NCI-H2227 treated with DMSO at 0.1 percent for 48 hours (cell line): Measurements from ENCODE around the gene CNDP1.
"Not testable (repeated sequence)": the region's sequence is repeated elsewhere in the genome, so short reads cannot be mapped to it uniquely, and the experiment has no call there.

ENCODE experiments used
- DNase-seq: peaks from one replicate; lab custom pipeline; 2025; lab: John Stamatoyannopoulos, UW

The CNDP1 gene

DNA sequence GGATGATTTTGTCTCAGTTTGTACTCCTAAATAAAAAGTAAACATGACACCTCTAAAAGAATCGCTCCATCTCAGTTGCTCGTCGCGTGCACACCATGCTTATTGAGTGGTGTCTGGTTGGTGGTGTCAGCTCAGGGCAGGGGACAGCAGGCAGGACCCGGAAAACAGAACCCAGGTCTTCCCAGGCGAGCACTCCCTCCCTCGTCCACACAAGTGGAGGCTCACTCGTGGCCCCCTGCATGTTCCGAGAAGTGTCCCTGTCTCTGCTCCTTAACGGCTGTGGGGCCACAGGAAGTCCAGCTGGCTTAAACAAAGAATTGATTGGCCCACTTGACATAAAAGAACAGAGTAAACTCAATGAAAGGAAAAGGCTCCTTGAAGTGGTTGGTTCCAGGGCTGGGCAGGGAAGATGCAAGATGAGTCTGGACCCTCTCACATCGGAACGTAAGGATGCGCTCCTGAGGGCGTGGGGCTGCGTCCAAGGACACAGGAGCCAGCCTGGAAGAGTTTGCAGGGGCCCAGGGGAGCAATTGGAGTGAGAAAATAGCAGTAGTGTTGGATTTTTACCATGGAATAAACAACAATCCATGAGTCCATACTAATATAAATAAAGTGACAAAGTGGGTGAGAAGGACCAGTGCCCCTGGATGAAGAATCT, 13.1 kb upstream of the CNDP1 start:
- DNase-seq, result no peak

DNA sequence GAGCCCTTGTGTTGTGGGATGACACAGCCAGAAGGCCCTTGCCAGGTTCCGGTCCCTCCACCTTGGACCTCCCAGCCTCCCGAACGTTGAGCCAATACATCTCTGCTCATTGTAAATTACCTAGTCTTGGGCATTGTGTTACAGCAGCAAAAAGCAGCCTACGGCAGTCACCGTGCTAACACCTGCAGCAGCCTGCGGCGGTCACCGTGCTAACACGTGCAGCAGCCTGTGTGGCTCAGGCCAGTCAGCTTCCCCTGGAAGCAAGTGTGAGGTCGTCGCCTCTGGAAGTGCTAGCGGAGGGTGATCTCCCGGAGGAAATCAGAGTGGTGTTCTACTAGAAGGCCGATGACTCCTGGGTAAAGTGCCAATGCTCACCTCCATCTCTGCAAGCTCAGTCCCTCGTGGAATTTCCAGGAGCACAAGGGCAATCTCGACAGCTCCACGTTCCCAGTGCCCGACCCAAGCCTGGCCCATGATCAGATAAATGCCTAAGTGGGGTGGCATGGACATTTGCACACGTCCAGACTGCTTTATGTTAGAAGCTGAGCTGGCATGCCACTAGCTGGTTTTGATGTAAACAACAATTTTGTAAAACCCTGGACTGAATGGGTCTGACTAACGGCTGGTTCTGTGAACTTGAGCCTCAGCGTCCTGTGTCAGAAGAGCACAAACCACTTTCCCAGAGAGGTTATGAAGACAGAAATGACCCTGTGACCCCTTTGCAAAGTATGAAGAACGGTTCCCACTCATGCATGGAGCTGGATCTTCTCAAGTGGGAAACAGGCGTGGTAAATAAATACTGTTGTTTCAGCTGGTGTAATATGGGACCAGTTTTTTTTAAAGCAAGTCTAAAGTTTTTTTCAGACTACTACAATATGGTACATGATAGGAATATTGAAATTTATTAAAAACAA, 11.4 kb upstream of the CNDP1 start:
- no peak for DNase-seq

DNA sequence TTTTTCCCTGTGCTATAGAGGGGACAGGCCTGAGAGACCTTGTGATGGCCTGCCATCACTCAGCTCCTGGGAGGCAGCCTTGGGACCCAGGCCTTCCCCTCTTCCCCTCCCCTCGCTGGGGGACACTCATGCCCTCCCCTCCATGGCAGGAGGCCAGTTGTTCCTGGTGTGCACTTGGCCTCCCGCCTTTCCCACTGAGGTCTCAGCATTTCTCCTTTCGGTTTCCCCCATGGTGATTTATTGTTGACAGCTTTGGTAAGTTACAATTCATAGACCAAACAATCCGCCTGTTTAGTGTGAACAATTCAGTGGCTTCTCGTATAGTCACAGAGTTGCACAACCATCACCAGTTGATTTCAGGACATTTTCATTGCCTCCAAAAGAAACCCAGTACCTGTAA, 10.2 kb upstream of the CNDP1 start:
- peak; percentile 15 for DNase-seq

GRCh38 chr18:74524915-74525314, 9.4 kb upstream of the CNDP1 start:
- DNase-seq, result not testable (repeated sequence)

DNA sequence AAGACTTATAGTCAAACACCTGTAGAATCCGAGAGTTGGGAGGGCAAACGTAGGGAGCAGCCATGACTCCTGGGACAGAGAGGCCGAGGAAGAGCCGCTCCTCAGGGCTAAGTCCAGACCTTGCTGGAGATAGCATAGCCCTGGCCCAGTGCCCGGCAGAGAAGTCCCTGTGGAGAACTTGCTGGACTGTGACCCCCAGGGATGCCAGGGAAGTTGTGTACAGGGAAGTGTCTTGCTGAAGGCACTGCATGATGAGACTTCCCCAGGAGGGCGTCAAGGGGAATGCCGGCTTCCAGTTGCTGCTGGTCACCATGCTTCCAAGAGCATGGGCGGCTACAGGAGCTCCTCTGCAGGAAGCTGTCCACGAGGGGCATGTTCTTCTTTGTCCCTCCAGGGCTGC, 8.6 kb upstream of the CNDP1 start:
- no peak for DNase-seq

- no peak for DNase-seq
Measured at GRCh38 chr18:74526488-74526887, 7.8 kb upstream of the CNDP1 start.

GRCh38 chr18:74528478-74528877, 5.8 kb upstream of the CNDP1 start:
- no peak for DNase-seq

DNA sequence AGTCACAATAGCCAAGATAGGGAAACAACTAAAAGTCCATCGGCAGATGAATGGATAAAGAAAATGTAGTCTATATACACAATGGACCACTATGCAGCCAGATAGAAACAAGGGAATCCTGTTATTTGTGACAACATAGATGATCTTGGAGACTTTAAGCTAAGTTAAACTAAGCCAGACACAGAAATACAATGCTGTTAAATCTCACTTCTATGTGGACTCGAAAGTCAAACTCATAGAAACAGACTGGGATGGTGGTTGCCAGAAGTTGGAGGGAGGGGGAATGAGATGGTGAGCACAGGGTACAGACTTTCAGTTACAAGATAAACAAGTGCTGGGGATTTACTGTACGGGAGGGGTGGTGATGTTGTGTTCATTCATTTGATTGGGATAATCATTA, 5.4 kb upstream of the CNDP1 start:
- no peak for DNase-seq

DNA sequence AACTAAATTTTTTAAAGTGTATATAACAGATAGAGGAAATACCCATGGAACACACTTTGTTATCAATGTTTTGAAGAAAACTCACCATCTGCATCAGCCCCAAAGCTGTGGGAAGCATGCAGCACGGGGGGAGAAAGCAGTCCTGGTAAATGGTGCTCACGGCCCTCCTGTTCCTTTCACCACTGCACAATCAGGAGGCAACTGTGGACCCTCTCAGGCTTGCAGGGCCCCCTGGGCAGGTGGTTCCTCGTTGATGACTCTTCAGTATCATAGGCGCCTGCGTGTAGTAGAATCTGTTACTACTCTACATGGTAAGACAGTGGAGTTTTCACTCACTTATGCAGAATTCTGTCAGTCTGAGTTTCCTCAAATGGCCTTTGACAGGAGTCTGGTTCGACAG, 4.9 kb upstream of the CNDP1 start:
- no peak for DNase-seq

DNA sequence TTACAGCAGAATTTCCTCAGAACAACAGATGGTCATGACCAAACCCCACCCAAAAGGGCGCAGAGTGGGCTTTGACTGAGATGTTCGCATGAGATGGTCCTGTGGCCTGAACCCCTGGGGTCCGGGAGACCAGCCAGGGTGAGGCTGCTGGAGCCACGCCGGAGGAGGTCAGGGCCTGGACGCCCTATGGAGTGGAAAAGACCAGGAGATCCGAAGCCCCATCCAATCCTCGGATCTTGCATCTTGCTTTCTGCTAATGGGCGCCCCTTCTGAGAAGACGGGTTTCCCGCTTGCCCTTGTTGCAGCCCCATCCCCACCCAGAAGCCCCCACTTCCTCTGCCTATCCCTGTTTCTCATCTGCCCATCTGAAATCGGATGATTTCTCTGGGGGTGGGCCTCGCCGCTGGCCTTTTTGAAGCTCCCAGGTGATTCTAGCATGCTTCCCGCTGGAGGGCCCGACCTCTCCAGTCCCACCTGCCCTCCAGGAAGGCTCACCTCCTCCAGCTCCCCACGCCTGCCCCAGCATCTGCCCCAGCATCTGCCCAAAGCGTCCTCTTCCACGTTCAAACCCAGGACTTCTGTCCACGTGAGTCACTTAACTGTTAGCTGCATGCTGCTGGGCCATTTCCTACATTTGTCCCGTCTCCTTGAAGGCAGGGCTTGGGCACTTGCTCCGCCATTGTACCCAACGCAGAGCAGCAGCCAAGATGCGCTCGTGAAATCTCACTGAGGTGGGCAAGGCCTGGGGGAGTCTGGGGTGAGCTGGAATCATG, 4.3 kb upstream of the CNDP1 start:
- no peak for DNase-seq

- no peak for DNase-seq
Measured at GRCh38 chr18:74530584-74530862, 3.8 kb upstream of the CNDP1 start.

DNA sequence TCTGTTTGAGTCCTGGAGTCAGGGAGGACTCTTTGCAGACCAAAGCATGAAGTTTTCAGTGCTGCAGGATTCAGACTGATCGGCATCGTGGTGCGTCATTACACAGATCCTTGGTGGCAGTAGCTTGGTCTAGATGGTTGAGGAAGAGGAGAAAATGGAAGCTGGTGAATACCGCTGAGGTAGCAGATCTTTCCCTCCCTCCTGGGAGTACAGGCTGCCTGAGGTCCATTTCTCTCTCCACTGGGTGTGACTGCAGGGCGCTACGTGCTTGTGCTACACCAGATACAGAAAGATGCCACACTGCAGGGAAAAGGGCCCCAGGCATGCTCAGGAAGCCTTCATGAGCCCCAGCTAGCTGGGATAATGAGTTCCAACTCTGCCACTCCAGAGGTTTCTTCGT, 3.3 kb upstream of the CNDP1 start:
- DNase-seq, result no peak

GRCh38 chr18:74532511-74533025, 1.7 kb upstream of the CNDP1 start:
- DNase-seq, result no peak

DNA sequence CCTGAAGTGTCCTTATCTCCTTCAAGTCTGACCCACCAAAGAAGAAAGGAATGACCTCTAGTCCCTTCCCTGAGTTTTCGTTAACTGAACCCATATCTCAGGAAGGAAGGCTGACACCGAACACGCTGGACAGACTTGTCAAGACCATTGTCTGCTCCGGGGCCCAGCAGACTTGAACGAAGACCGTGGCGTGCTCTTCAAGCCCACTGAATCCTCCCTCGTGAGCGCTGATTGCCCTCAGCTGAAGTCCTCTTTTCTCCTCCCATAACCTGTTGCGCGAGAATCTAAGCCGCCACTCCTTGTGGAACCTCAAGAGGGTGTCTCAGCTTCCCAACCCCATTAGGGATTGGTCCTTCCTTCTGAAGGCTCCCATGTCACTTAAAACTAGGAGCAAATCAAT, 634 bp upstream of the CNDP1 start:
- no peak for DNase-seq

- no peak for DNase-seq
Measured at GRCh38 chr18:74534981-74535649, 815 bp downstream of the CNDP1 start.

DNA sequence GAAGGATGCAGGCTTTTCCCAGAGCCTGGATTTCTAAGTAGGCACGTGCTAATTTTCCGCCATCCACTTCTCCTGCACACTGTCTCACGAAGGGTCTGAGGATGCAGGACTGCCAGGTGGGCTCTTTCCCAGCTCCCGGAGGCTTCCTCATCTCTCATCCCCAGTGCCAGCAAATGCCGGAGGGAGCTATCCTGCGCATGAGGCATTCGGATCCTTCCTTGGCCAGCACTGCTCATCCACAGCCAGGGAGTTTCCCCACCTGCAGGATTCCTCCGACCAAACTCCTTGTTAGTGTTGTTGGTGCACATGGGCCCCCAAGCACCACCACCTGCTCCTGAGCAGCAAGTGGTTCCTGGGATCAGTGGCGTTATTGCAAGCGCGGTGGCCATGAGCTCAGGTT, 5.0 kb downstream of the CNDP1 start:
- no peak for DNase-seq

DNA sequence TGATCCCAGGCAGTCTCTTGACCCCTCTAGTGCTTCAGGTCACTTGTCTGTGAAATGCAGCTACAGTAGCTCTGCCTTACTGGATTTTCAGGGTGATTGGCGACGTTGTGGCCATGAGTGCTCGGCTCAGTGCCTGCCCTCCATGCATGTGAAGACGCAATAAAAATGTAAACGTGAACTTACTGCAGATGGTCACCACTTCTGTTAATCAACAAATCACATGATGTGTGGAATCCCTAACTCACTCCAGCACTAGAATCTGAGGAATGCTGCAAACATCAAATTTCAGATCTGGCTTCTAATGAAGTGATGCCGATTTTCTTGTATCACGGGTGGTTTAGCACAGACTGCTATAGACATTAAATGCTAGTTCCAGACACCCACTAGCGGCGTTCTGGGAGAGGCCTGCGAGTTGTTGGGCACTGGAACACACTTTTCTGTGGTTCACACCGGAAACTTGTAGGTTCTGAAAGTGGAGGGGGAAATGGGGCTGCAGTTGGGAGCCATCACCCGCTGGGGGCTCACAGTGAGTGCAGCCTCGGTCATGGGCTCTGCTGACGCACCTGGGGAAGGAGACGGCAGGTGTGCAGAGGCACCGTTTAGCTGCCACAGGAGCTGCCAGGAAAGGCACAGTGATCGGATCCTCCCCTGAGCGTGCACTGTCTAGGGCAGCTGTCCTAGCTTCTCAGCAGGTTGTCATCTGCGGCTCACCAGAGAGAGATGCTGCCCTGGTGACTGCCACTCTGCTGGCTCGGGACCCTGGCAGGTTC, 6.5 kb downstream of the CNDP1 start:
- DNase-seq, result no peak

DNA sequence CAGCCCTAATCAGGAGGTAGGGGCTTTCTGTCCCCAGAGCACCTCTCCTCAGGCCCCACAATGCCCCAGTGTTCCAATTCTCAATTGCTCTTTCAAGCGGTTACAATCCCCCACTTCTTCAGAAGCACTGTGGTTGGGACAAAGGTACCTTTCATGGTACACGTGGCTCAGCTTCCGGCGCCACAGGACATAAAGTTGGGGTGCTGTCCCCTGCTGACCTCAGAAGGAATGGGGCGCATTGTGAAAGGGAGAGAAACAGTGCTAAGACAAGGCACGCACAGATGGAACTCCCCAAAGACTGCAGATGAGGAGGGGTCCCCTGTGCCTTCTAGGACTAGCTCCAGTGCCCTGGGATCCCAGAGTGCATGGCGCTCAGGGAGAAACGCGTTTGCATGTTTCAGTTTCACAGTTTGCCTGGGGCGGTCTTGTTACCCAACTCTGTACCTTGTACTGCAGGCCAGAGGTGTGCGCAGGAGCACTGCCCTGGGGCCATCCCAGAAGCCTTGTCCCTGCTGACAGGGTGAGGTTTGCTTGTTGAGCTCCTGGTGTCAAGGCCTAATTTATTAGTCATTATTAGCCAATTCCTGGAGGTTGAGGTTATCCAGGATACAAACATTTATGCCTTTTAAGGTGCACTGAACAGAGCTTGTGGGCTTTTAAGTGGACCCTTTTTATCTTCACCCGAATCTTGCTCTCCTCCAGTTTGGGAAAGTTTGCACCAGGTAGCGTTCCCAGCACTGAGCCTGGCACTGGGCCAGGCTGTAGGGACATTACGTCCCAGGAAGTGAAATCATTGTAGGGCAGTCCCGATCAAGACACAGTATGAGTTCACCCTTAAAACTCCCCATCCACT, 7.6 kb downstream of the CNDP1 start:
- DNase-seq, result no peak

- peak; percentile 53 for DNase-seq
Measured at GRCh38 chr18:74544898-74545297, 10.6 kb downstream of the CNDP1 start.

DNA sequence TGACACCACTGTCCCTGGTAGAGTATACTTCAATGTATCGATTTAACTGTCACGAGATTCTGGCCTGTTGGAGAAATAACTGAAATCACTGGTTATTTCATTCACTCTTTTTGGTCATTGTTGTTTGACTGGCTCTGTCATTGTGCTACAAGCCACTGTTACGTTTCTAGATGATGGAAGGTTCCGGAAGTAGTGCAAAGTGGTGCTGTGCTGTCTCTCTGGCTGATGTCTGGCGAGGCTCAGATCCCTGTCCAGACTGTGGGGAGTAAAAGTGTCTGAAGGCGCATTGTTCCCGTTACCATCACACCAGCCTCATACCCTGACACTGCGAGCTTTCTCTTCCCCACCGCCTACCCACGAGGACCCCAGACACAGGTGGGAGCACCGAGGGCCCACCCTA, 11.7 kb downstream of the CNDP1 start:
- no peak for DNase-seq
